HepG2 (cell line): ENCODE data around the gene DENND1C. TPM values are rescaled to one million over a fixed set of nuclear protein-coding genes. Genes with fewer than 3 reads are reported as not detected.

Experiments
- ATF1 ChIP-seq: IDR thresholded peaks from 2 replicates; pipeline ENCODE4 v1.6.1; 2016; ENCODE audit warnings: mild to moderate bottlenecking, control low read depth
- BHLHE40 ChIP-seq: IDR thresholded peaks from 2 replicates; pipeline ENCODE4 v1.6.1; 2011; ENCODE audit warnings: low read length, improper control_type of control experiment
- CBFB ChIP-seq: sonication (generic); formaldehyde crosslinking; IDR thresholded peaks from 2 replicates; pipeline ENCODE4 v1.4.0; 2020; ENCODE audit warnings: missing genetic modification reagents
- FLYWCH1 ChIP-seq: sonication (generic); formaldehyde crosslinking; IDR thresholded peaks from 2 replicates; pipeline ENCODE4 v1.8.1; 2023; ENCODE audit warnings: mild to moderate bottlenecking, missing genetic modification reagents
- FOXK2 ChIP-seq: fragments of 450-650 bp; IDR thresholded peaks from 2 replicates; pipeline ENCODE4 v1.6.1; 2016
- MYC ChIP-seq: sonication (generic); formaldehyde crosslinking; IDR thresholded peaks from 2 replicates; pipeline ENCODE4 v1.9.0; 2021; ENCODE audit warnings: missing genetic modification reagents, borderline replicate concordance
- RBM39 ChIP-seq: fragments of 200-400 bp; formaldehyde crosslinking; IDR thresholded peaks from one replicate; pipeline ENCODE4 v1.6.1; 2018; ENCODE audit warnings: antibody characterized with exemption, mild to moderate bottlenecking, low read depth, low read length; ENCODE audit not compliant: poor library complexity, severe bottlenecking
- SMAD1 ChIP-seq: sonication (generic); formaldehyde crosslinking; IDR thresholded peaks from 2 replicates; pipeline ENCODE4 v1.4.0; 2020; ENCODE audit warnings: missing genetic modification reagents, low read depth, mild to moderate bottlenecking, borderline replicate concordance
- TAF1 ChIP-seq: sonication (generic); formaldehyde crosslinking; IDR thresholded peaks from 2 replicates; pipeline ENCODE4 v1.4.0; 2020; ENCODE audit warnings: missing genetic modification reagents
- ZFP91 ChIP-seq: sonication (generic); formaldehyde crosslinking; IDR thresholded peaks from 2 replicates; pipeline ENCODE4 v1.9.0; 2022; ENCODE audit warnings: missing genetic modification reagents, mild to moderate bottlenecking, borderline replicate concordance
- ZIK1 ChIP-seq: sonication (generic); formaldehyde crosslinking; IDR thresholded peaks from 2 replicates; pipeline ENCODE4 v1.5.0; 2020; ENCODE audit warnings: mild to moderate bottlenecking, low read depth, missing genetic modification reagents, borderline replicate concordance
- ZNF17 ChIP-seq: sonication (generic); formaldehyde crosslinking; IDR thresholded peaks from 2 replicates; pipeline ENCODE4 v1.5.0; 2020; ENCODE audit warnings: mild to moderate bottlenecking, missing genetic modification reagents
- ZNF224 ChIP-seq: sonication (generic); formaldehyde crosslinking; IDR thresholded peaks from 2 replicates; pipeline ENCODE4 v1.5.0; 2020; ENCODE audit warnings: mild to moderate bottlenecking, missing genetic modification reagents
- ZNF232 ChIP-seq: sonication (generic); formaldehyde crosslinking; IDR thresholded peaks from 2 replicates; pipeline ENCODE4 v1.4.0; 2020; ENCODE audit warnings: missing genetic modification reagents, borderline replicate concordance
- ZNF451 ChIP-seq: sonication (generic); formaldehyde crosslinking; IDR thresholded peaks from 2 replicates; pipeline ENCODE4 v1.5.0; 2020; ENCODE audit warnings: mild to moderate bottlenecking, missing genetic modification reagents
- ZNF7 ChIP-seq: IDR thresholded peaks from 2 replicates; pipeline ENCODE4 v1.6.1; 2016; ENCODE audit warnings: missing biosample characterization, missing genetic modification reagents
- ZNF724P ChIP-seq: sonication (generic); formaldehyde crosslinking; IDR thresholded peaks from 2 replicates; pipeline ENCODE4 v1.8.0; 2022; ENCODE audit warnings: missing genetic modification reagents, borderline replicate concordance
- ZNF777 ChIP-seq: sonication (generic); formaldehyde crosslinking; IDR thresholded peaks from 2 replicates; pipeline ENCODE4 v1.4.0; 2020; ENCODE audit warnings: missing genetic modification reagents
- polyA plus RNA-seq, 8 experiments: library from polyadenylated mRNA; depleted of rRNA in 3 of 8; stranded (reverse) in 7 of 8; unstranded in 1 of 8; fragments of >200 nt; fragmentation: Illumina TruSeq in 4 of 8; extraction: Trizol in 4 of 8; gene quantifications; 2 replicates each; pipeline versions ENCODE4 v1.2.1 to v1.2.3, GENCODE V29; 2011 to 2016; ENCODE audit warnings: low read depth in 4 of 8, missing spikeins in 1 of 8, mixed read lengths in 1 of 8; ENCODE audit not compliant: insufficient read depth in 1 of 8
- total RNA-seq, 5 experiments: library from RNA; depleted of rRNA; stranded (reverse); fragments of >200 nt; fragmentation: Illumina TruSeq; extraction: Trizol; gene quantifications; 2 replicates each; pipeline ENCODE4 v1.2.3, GENCODE V29; 2016; ENCODE audit warnings: low read depth in 1 of 5
- TF ChIP-seq, protein P1 (sequence below): sonication (generic); formaldehyde crosslinking; IDR thresholded peaks from 2 replicates; pipeline ENCODE4 v1.9.0; 2022; ENCODE audit warnings: low read depth, missing genetic modification reagents
- TF ChIP-seq, protein P2 (sequence below): sonication (generic); formaldehyde crosslinking; IDR thresholded peaks from 2 replicates; pipeline ENCODE4 v1.4.0; 2020; ENCODE audit warnings: missing genetic modification reagents
- TF ChIP-seq, protein P3 (sequence below): sonication (generic); formaldehyde crosslinking; IDR thresholded peaks from 2 replicates; pipeline ENCODE4 v1.4.0; 2020; ENCODE audit warnings: mild to moderate bottlenecking, low read depth, missing genetic modification reagents

DENND1C gene
- total and polyA plus RNA-seq, 2 of the 13 experiments (the other 11 are each of a cell fraction or from before 2014, with no cell fraction given), result 0.04 to 0.73 TPM

- TF ChIP-seq ZFP91 (CRISPR knock-in tag) (no peak), TAF1 (peak; percentile 58), FOXK2 (no peak), ZNF17 (CRISPR knock-in tag) (no peak), ZNF777 (0 out of 2 replicates have a peak, but pooled peaks have one; percentile 11), ATF1 (CRISPR knock-in tag) (no peak), ZNF451 (CRISPR knock-in tag) (0 out of 2 replicates have a peak, but pooled peaks have one; percentile 46), CBFB (CRISPR knock-in tag) (0 out of 2 replicates have a peak, but pooled peaks have one; percentile 28), RBM39 (no peak), ZNF224 (no peak), ZIK1 (CRISPR knock-in tag) (no peak), SMAD1 (no peak), BHLHE40 (no peak), ZNF7 (CRISPR knock-in tag) (no peak), MYC (CRISPR knock-in tag) (peak; percentile 71; the same call in 1 of the 2 replicates), ZNF724P (no peak), FLYWCH1 (CRISPR knock-in tag) (no peak), ZNF232 (CRISPR knock-in tag) (no peak)
- TF ChIP-seq, protein P1, sequence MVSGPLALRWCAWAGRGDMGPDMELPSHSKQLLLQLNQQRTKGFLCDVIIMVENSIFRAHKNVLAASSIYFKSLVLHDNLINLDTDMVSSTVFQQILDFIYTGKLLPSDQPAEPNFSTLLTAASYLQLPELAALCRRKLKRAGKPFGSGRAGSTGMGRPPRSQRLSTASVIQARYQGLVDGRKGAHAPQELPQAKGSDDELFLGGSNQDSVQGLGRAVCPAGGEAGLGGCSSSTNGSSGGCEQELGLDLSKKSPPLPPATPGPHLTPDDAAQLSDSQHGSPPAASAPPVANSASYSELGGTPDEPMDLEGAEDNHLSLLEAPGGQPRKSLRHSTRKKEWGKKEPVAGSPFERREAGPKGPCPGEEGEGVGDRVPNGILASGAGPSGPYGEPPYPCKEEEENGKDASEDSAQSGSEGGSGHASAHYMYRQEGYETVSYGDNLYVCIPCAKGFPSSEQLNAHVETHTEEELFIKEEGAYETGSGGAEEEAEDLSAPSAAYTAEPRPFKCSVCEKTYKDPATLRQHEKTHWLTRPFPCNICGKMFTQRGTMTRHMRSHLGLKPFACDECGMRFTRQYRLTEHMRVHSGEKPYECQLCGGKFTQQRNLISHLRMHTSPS (CRISPR knock-in tag), result no peak
- TF ChIP-seq, protein P2, sequence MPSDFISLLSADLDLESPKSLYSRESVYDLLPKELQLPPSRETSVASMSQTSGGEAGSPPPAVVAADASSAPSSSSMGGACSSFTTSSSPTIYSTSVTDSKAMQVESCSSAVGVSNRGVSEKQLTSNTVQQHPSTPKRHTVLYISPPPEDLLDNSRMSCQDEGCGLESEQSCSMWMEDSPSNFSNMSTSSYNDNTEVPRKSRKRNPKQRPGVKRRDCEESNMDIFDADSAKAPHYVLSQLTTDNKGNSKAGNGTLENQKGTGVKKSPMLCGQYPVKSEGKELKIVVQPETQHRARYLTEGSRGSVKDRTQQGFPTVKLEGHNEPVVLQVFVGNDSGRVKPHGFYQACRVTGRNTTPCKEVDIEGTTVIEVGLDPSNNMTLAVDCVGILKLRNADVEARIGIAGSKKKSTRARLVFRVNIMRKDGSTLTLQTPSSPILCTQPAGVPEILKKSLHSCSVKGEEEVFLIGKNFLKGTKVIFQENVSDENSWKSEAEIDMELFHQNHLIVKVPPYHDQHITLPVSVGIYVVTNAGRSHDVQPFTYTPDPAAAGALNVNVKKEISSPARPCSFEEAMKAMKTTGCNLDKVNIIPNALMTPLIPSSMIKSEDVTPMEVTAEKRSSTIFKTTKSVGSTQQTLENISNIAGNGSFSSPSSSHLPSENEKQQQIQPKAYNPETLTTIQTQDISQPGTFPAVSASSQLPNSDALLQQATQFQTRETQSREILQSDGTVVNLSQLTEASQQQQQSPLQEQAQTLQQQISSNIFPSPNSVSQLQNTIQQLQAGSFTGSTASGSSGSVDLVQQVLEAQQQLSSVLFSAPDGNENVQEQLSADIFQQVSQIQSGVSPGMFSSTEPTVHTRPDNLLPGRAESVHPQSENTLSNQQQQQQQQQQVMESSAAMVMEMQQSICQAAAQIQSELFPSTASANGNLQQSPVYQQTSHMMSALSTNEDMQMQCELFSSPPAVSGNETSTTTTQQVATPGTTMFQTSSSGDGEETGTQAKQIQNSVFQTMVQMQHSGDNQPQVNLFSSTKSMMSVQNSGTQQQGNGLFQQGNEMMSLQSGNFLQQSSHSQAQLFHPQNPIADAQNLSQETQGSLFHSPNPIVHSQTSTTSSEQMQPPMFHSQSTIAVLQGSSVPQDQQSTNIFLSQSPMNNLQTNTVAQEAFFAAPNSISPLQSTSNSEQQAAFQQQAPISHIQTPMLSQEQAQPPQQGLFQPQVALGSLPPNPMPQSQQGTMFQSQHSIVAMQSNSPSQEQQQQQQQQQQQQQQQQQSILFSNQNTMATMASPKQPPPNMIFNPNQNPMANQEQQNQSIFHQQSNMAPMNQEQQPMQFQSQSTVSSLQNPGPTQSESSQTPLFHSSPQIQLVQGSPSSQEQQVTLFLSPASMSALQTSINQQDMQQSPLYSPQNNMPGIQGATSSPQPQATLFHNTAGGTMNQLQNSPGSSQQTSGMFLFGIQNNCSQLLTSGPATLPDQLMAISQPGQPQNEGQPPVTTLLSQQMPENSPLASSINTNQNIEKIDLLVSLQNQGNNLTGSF (CRISPR knock-in tag), result no peak
- TF ChIP-seq, protein P3, sequence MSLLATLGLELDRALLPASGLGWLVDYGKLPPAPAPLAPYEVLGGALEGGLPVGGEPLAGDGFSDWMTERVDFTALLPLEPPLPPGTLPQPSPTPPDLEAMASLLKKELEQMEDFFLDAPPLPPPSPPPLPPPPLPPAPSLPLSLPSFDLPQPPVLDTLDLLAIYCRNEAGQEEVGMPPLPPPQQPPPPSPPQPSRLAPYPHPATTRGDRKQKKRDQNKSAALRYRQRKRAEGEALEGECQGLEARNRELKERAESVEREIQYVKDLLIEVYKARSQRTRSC (CRISPR knock-in tag), result no peak
Observed at GRCh38 chr19:6424195-6424938, 57.2 kb downstream of the DENND1C start, which contains the start of gene KHSRP (continued).
